Left lung (tissue), 10 donors: ENCODE data around the gene PORCN. TPM values are rescaled to one million over a fixed set of nuclear protein-coding genes. Genes with fewer than 3 reads are reported as not detected.
"Not testable (repeated sequence)": the region's sequence is repeated elsewhere in the genome, so short reads cannot be mapped to it uniquely, and the experiment has no call there.

Experiments used
- ATAC-seq: fragments of 200-7000 bp; cut with Tn5 transposase; one replicate; pipeline ENCODE4 v1.9.1; 2020; ENCODE audit warnings: moderate library complexity
- DNase-seq, 4 donors: peaks; one replicate each; pipeline ENCODE4 v3.0.0-alpha.2; 2013 to 2020
- H3K27ac ChIP-seq, 2 donors: fragments of 200-600 bp; sonication (generic) in 1 of 2; one replicate each; pipeline versions ENCODE4 v1.5.0 to v1.8.0; 2020 to 2021
- H3K27me3 ChIP-seq, 2 donors: fragments of 200-600 bp; sonication (generic) in 1 of 2; one replicate each; pipeline versions ENCODE4 v1.5.0 to v1.8.0; 2020 to 2021
- H3K36me3 ChIP-seq, 2 donors: fragments of 200-600 bp; sonication (generic) in 1 of 2; one replicate each; pipeline versions ENCODE4 v1.5.0 to v1.8.0; 2020 to 2021
- H3K4me1 ChIP-seq, 2 donors: fragments of 200-600 bp; one replicate each; pipeline ENCODE4 v1.8.0; 2021
- H3K4me3 ChIP-seq, 2 donors: fragments of 200-600 bp; sonication (generic) in 1 of 2; one replicate each; pipeline versions ENCODE4 v1.5.0 to v1.8.0; 2020 to 2021; ENCODE audit warnings: mild to moderate bottlenecking in 1 of 2
- H3K9me3 ChIP-seq, 2 donors: fragments of 200-600 bp; sonication (generic) in 1 of 2; one replicate each; pipeline versions ENCODE4 v1.5.0 to v1.8.0; 2020 to 2021
- intact Hi-C, 2 donors: fragments of 100-400 bp; cut with DNase I; formaldehyde crosslinking; loops; one replicate each; pipeline versions ENCODE4 v1.11.2 to v1.14.2; 2022
- polyA plus RNA-seq, 6 donors: library from polyadenylated mRNA; unstranded; fragments of 120-200 nt; gene quantifications; one replicate each; pipeline ENCODE4 v1.2.1, GENCODE V29; 2013; ENCODE audit not compliant: insufficient read length in 6 of 6
- total RNA-seq, 2 donors: library from RNA; stranded (reverse); fragmentation: NEBNext Ultra II Directional; extraction: Animal tissue kit (Norgen Biotek cat#: 25700); gene quantifications; one replicate each; pipeline ENCODE4 v1.2.1, GENCODE V29; 2021
- TF ChIP-seq, protein P1 (sequence below), 2 donors: fragments of 200-600 bp; sonication (generic) in 1 of 2; IDR thresholded peaks; one replicate each; pipeline versions ENCODE4 v1.5.0 to v1.8.0; 2021; ENCODE audit warnings: antibody characterized with exemption in 2 of 2
- donor health status: DM: no; HTN: yes; CAD: no.
- donor health status: DM: no; HTN: no; CAD: no.

The PORCN gene
- total and polyA plus RNA-seq, 8 donors, result 6.7 to 12.2 (median 8.7) TPM

- Histone ChIP-seq H3K4me1 (no peaks in the 10 kb centered on the region), H3K9me3 (no peaks in the 10 kb centered on the region), H3K27ac (no peak overlapping the region), H3K27me3 (no peaks in the 10 kb centered on the region), H3K36me3 (no peaks in the 10 kb centered on the region), H3K4me3 (no peak overlapping the region)
- DNase-seq, result no peak
- TF ChIP-seq, protein P1, sequence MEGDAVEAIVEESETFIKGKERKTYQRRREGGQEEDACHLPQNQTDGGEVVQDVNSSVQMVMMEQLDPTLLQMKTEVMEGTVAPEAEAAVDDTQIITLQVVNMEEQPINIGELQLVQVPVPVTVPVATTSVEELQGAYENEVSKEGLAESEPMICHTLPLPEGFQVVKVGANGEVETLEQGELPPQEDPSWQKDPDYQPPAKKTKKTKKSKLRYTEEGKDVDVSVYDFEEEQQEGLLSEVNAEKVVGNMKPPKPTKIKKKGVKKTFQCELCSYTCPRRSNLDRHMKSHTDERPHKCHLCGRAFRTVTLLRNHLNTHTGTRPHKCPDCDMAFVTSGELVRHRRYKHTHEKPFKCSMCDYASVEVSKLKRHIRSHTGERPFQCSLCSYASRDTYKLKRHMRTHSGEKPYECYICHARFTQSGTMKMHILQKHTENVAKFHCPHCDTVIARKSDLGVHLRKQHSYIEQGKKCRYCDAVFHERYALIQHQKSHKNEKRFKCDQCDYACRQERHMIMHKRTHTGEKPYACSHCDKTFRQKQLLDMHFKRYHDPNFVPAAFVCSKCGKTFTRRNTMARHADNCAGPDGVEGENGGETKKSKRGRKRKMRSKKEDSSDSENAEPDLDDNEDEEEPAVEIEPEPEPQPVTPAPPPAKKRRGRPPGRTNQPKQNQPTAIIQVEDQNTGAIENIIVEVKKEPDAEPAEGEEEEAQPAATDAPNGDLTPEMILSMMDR (IDR thresholded peaks at IDR 0.05), result no peak
- intact Hi-C loops, result no loop called here
- ATAC-seq, result no peak
These were observed 8.2 kb downstream of the PORCN start for GRCh38 chrX:48516987-48517386.

DNA sequence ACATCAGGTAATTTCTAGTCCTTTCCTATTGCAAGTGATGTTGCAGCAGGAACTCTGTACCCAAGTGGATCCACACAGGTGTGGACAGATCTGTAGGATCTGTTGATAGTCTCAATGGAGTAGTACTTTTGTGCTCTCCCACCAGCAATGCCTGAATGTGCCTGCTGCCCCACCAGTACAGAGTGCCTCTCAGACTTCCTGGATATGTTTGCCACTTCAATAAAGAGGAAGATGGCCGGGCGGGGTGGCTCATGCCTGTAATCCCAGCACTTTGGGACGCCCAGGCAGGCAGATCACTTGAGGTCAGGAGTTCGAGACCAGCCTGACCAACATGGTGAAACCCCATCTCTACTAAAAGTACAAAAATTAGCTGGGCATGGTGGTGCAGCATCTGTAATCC lies 10.7 kb downstream of the PORCN start:
- H3K9me3 ChIP-seq, H3K36me3 ChIP-seq, H3K4me3 ChIP-seq, ATAC-seq, H3K27me3 ChIP-seq, H3K27ac ChIP-seq, DNase-seq, intact Hi-C loops: not testable (repeated sequence)
- H3K4me1 ChIP-seq, result peaks cover 0 to 10% of the 10 kb centered on the region in 2 donors

- intact Hi-C loops, result no loop called here
These were observed 11.7 kb downstream of the PORCN start for GRCh38 chrX:48520455-48520854.

GRCh38 chrX:48520976-48521352 lies 12.2 kb downstream of the PORCN start:
- DNase-seq (peak in 1 of 4 donors; percentile 3), ATAC-seq (no peak)
- Histone ChIP-seq H3K4me3 (peak overlapping the region in 1 of 2 donors; percentile 52), H3K9me3 (no peaks in the 10 kb centered on the region), H3K27me3 (no peaks in the 10 kb centered on the region), H3K36me3 (no peaks in the 10 kb centered on the region), H3K27ac (peak overlapping the region in 1 of 2 donors; percentile 66), H3K4me1 (peaks cover 0 to 10% of the 10 kb centered on the region in 2 donors)
- TF ChIP-seq, protein P1 (IDR thresholded peaks at IDR 0.05), result no peak
- intact Hi-C loops, result no loop called here

More at GRCh38 chrX:48520455-48520854, 11.7 kb downstream of the PORCN start:
- DNase-seq (peak in 1 of 4 donors; percentile 24), ATAC-seq (no peak)
- Histone ChIP-seq H3K27ac (no peak overlapping the region), H3K4me1 (peaks cover 0 to 10% of the 10 kb centered on the region in 2 donors), H3K36me3 (no peaks in the 10 kb centered on the region), H3K9me3 (no peaks in the 10 kb centered on the region), H3K4me3 (no peak overlapping the region), H3K27me3 (no peaks in the 10 kb centered on the region)
- TF ChIP-seq, protein P1 (IDR thresholded peaks at IDR 0.05), result no peak

DNA sequence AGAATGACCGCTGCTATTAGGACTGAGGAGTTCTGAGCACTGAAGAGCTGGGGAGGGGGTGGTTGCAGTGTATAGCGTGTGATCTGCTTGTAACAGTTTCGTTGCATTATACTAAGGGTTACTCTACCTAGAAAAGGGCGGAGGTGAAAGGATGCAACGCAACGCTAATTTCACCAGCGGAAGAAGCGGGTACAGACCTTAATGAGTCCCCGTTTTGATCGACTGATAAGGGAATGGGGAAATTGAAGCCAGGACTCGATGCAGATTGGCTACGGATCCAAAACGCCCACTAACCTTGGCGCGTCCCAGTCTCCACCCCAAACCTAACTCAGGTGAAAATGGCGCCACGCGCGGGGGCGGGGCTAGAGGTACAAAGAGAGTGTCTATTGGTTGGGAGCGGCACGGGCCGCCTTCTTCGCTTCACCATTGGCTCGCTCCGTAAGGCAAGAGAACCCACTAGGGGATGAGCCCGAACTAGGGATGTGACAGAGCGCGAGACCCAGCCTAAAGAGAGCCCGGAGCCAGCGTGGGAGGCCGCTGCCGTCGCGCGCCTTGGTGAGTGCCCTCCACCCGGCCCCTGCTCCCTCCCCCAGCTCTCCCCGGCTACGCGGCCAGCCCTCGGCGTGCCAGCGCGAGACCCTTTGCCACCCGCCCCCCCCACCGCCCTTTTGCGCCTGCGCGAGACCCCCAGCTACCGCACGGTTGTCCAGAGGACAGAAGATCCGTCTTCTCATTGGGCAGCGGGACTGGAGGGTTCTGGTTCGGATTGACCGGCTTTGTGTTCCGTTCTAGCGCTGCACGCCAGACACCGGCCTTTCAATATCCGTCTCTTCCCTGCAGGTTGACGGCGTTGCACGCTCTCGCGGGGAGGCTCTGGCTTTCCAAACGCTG lies 12.8 kb downstream of the PORCN start, which contains the start of gene EBP:
Gene EBP (plus strand): TSS at position 456 of the 891 bp plus-strand sequence. CDS start 1,964 bp downstream, outside the sequence.
- DNase-seq (peak; percentile 68 to 91 (median 90)), ATAC-seq (peak; percentile 99)
- Histone ChIP-seq H3K9me3 (no peaks in the 10 kb centered on the region), H3K36me3 (peaks cover 0 to 2% of the 10 kb centered on the region in 2 donors), H3K27ac (peak within 1 kb of the TSS in 1 of 2 donors; percentile 66), H3K27me3 (no peaks in the 10 kb centered on the region), H3K4me1 (peaks cover 0 to 10% of the 10 kb centered on the region in 2 donors), H3K4me3 (peak within 1 kb of the TSS; percentile 35 to 52)
- intact Hi-C loops, result no loop called here
- TF ChIP-seq, protein P1 (IDR thresholded peaks at IDR 0.05), result no peak
